Astrocyte (in vitro differentiated cells and primary cell): Measurements from ENCODE around the gene ZNF490.

Experiments used
- EZH2 ChIP-seq: IDR thresholded peaks from 2 replicates; pipeline ENCODE4 v1.6.1; 2012; ENCODE audit warnings: mild to moderate bottlenecking, low read length, inconsistent platforms; ENCODE audit not compliant: insufficient read depth
- TF ChIP-seq, protein P1 (sequence below): IDR thresholded peaks from 2 replicates; pipeline ENCODE4 v1.5.1; 2011; ENCODE audit warnings: low read depth, mild to moderate bottlenecking, inconsistent platforms, low read length, moderate library complexity; ENCODE audit not compliant: insufficient read depth

DNA sequence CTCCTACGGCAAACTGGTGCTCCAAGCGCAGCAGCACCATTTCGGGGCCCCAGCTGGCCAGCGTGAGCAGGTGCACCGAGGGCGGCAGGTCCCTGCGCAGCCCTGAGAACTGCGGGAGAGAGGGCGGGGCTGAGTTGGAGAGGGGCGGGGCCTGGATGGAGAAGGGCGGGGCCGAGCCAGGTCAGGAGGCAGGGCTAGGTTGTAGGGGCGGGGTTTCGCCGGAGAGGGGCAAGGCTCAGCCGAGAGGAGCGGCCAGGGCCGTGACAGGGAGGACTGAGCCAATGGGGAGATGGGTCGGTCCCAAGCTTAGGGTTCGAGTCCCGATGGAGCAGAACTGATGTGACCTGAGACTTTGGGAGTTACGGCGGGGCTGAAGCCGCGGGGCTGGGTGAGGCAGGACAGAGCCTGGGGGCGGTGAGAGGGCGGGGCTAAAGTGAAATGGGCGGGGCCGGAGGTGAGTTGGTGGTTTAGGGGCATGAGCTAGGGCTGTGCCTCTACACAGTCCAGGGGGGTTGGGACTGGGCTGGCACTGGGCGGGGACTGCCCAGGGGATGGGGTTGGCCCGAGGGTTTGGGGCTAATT, 37.0 kb upstream of the ZNF490 start:
- TF ChIP-seq, protein P1, sequence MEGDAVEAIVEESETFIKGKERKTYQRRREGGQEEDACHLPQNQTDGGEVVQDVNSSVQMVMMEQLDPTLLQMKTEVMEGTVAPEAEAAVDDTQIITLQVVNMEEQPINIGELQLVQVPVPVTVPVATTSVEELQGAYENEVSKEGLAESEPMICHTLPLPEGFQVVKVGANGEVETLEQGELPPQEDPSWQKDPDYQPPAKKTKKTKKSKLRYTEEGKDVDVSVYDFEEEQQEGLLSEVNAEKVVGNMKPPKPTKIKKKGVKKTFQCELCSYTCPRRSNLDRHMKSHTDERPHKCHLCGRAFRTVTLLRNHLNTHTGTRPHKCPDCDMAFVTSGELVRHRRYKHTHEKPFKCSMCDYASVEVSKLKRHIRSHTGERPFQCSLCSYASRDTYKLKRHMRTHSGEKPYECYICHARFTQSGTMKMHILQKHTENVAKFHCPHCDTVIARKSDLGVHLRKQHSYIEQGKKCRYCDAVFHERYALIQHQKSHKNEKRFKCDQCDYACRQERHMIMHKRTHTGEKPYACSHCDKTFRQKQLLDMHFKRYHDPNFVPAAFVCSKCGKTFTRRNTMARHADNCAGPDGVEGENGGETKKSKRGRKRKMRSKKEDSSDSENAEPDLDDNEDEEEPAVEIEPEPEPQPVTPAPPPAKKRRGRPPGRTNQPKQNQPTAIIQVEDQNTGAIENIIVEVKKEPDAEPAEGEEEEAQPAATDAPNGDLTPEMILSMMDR: no peak
- no peak for TF ChIP-seq EZH2
